T-cell (primary cell): ENCODE measurements around the gene NOD2. TPM values are rescaled to one million over a fixed set of nuclear protein-coding genes. Genes with fewer than 3 reads are reported as not detected.

Source experiments
- ATAC-seq, 4 experiments: fragments of 200-7000 bp in 3 of 4; fragments of 150-1000 bp in 1 of 4; cut with Tn5 transposase; replicated peaks in 1 of 4; 1 replicate in 3 of 4; 2 replicates in 1 of 4; pipeline ENCODE4 v1.10.0; 2021; ENCODE audit warnings: moderate library complexity in 3 of 4, mild to moderate bottlenecking in 2 of 4, moderate number of reproducible peaks in 1 of 4
- CTCF ChIA-PET, 2 donors: fragments of 300-600 bp; sonication (Branson Sonifier 250); formaldehyde crosslinking; loops; one replicate each; lab custom pipeline; 2022; ENCODE audit warnings: antibody characterized with exemption in 2 of 2; lab: Charles Lee
- POLR2A ChIA-PET, 2 donors: fragments of 300-600 bp; sonication (Branson Sonifier 250); formaldehyde crosslinking; loops; one replicate each; lab custom pipeline; 2022; ENCODE audit warnings: antibody characterized with exemption in 2 of 2; lab: Charles Lee
- DNase-seq, 35 experiments: peaks; one replicate each; pipeline versions ENCODE4 v3.0.0 to v3.0.0-alpha.2; 2013 to 2023
- H3K27ac ChIP-seq: one replicate; pipeline ENCODE4 v1.5.1; 2013; ENCODE audit warnings: low read length
- H3K27me3 ChIP-seq, 2 experiments: replicated peaks in 1 of 2; 1 replicate in 1 of 2; 2 replicates in 1 of 2; pipeline versions ENCODE4 v1.6.1 to v1.7.0; 2013; ENCODE audit warnings: low read length in 1 of 2, mixed read lengths in 1 of 2; ENCODE audit not compliant: control insufficient read depth in 2 of 2, insufficient read depth in 2 of 2; ENCODE audit errors: extremely low read depth in 1 of 2
- H3K36me3 ChIP-seq, 2 donors: 1 replicate in 1 of 2; 2 replicates in 1 of 2; pipeline versions ENCODE4 v1.6.1 to v1.7.0; 2013; ENCODE audit warnings: low read length in 1 of 2; ENCODE audit not compliant: control insufficient read depth in 2 of 2, insufficient read depth in 1 of 2; ENCODE audit errors: extremely low read depth in 1 of 2
- H3K4me1 ChIP-seq, 2 experiments: 1 replicate in 1 of 2; 2 replicates in 1 of 2; pipeline versions ENCODE4 v1.6.1 to v1.7.0; 2013; ENCODE audit warnings: low read length in 2 of 2, mixed read lengths in 1 of 2; ENCODE audit not compliant: insufficient read depth in 2 of 2, control insufficient read depth in 1 of 2; ENCODE audit errors: extremely low read depth in 1 of 2
- H3K4me3 ChIP-seq, 2 donors: 1 replicate in 1 of 2; 2 replicates in 1 of 2; pipeline versions ENCODE4 v1.5.1 to v1.7.0; 2013; ENCODE audit warnings: mild to moderate bottlenecking in 2 of 2, low read length in 1 of 2, moderate library complexity in 1 of 2; ENCODE audit not compliant: control insufficient read depth in 1 of 2; ENCODE audit errors: extremely low read depth in 1 of 2
- H3K9me3 ChIP-seq: 2 replicates; pipeline ENCODE4 v1.7.0; 2013
- H3K27ac Mint-ChIP-seq, 2 donors: one replicate each; pipeline ENCODE4 v1.8.0; 2020 to 2021; ENCODE audit warnings: mild to moderate bottlenecking in 2 of 2, mixed read lengths in 2 of 2
- H3K27me3 Mint-ChIP-seq, 2 donors: one replicate each; pipeline ENCODE4 v1.8.0; 2021 to 2022; ENCODE audit warnings: mixed read lengths in 2 of 2
- H3K36me3 Mint-ChIP-seq: one replicate; pipeline ENCODE4 v1.8.0; 2021; ENCODE audit warnings: mixed read lengths
- H3K4me1 Mint-ChIP-seq, 3 donors: one replicate each; pipeline ENCODE4 v1.8.0; 2020 to 2022; ENCODE audit warnings: mixed read lengths in 3 of 3, mild to moderate bottlenecking in 1 of 3
- H3K4me3 Mint-ChIP-seq, 3 donors: one replicate each; pipeline ENCODE4 v1.8.0; 2020 to 2022; ENCODE audit warnings: mild to moderate bottlenecking in 3 of 3, mixed read lengths in 3 of 3, moderate library complexity in 3 of 3
- H3K9me3 Mint-ChIP-seq, 3 donors: one replicate each; pipeline ENCODE4 v1.8.0; 2020 to 2022; ENCODE audit warnings: mixed read lengths in 3 of 3
- WGBS: methylation state at CpG from one replicate; pipeline ENCODE4 v1.1.5; 2013; ENCODE audit warnings: missing lambda C conversion rate; ENCODE audit not compliant: insufficient coverage; 5-methylcytosine and 5-hydroxymethylcytosine counted together
- total RNA-seq, 35 experiments: library from RNA in 6 of 35; stranded (reverse) in 6 of 35; fragments of 120-200 nt in 1 of 35; gene quantifications; one replicate each; pipeline versions ENCODE4 v1.2.1 to v1.2.4 and lab custom pipeline; 2013 to 2026

The NOD2 gene
- total RNA-seq, 5 donors from 2014 or later (not counting 1 experiment from before 2014, with no cell fraction given), result 2.4 to 7.6 (median 3.1) TPM

DNA sequence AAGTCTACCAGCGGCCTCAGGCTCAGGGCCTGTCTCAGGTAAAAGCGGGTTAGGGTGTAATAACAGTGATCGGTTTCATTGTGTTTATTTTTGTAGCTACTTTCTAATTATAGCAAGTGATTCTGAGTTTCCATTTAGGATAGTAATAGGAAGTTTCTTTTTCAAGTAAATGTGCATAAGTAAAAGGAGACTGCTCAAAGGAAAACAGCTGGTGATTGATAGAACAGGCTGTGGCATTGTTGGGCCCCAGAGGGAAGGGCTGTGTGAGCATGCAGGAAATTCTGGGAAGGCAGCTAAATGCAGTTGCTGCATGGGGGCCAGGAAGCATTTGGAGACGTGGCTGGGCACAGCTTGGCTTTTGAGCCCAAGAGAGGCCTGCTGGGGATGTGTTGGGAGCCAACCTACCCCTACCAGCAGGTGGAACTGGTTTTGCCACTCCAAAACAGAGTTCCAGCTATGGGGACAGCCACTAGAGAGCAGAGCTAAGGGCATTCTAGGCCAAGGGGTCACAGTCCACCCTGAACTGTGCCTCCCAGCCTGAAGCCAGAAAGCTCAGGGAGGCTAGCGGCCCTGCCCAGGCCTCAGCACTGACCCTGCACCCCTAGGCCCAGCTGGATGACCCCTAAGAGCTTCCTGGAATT, 24.9 kb upstream of the NOD2 start:
- ChIA-PET POLR2A (interaction anchor here (0.7 to 1.6 kb wide), 6 partner anchors 9 to 78 kb away, joined by 3 to 4 read pairs (median 3); partner anchors contain the start of gene SNX20 (in 1 of the 2)), CTCF (interaction anchor here (0.6 to 4.3 kb wide), 13 partner anchors 9 to 138 kb away, joined by 3 to 62 read pairs (median 4); partner anchors contain the start of genes CYLD (in 1 of the 2) and SNX20 (in 1 of the 2))
- H3K27ac ChIP-seq, result no peak overlapping the region

GRCh38 chr16:50669741-50670140, 23.7 kb upstream of the NOD2 start:
- WGBS, result 85% methylated on average over 3 of the region's 4 CpGs
- Mint-ChIP-seq H3K4me1 (peaks cover 42 to 46% (median 45%) of the 10 kb centered on the region in 3 donors), H3K4me3 (no peak overlapping the region), H3K27me3 (no peaks in the 10 kb centered on the region), H3K36me3 (peaks cover 44% of the 10 kb centered on the region), H3K27ac (peak overlapping the region; percentile 55 to 73), H3K9me3 (peaks cover 0 to 11% (median 9%) of the 10 kb centered on the region in 3 donors)
- no peak overlapping the region for H3K4me3 ChIP-seq
- no peak overlapping the region for H3K27ac ChIP-seq
- peaks cover 34 to 54% of the 10 kb centered on the region in 2 donors for H3K36me3 ChIP-seq
- peaks cover 6 to 37% of the 10 kb centered on the region in 2 experiments for H3K4me1 ChIP-seq
- POLR2A ChIA-PET, result interaction anchor here (0.5 to 1.6 kb wide), 2 partner anchors 8 to 608 kb away, joined by 4 read pairs; no protein-coding TSS in a partner anchor
- H3K9me3 ChIP-seq, result peaks cover 9% of the 10 kb centered on the region
- DNase-seq (no peak), ATAC-seq (no peak)
- CTCF ChIA-PET, result interaction anchor here in 1 of 2 donors (1.3 to 1.5 kb wide), 2 partner anchors 9 to 77 kb away, joined by 3 to 4 read pairs; no protein-coding TSS in a partner anchor
- no peaks in the 10 kb centered on the region for H3K27me3 ChIP-seq

More for the DNA sequence above, 24.9 kb upstream of the NOD2 start:
- no peak for ATAC-seq
- H3K4me1 ChIP-seq, result peaks cover 6 to 38% of the 10 kb centered on the region in 2 experiments
- no peak for DNase-seq
- no peaks in the 10 kb centered on the region for H3K27me3 ChIP-seq
- Mint-ChIP-seq H3K36me3 (peaks cover 33% of the 10 kb centered on the region), H3K4me3 (peak overlapping the region in 1 of 3 donors; percentile 72), H3K9me3 (peaks cover 0 to 8% (median 7%) of the 10 kb centered on the region in 3 donors), H3K27me3 (no peaks in the 10 kb centered on the region), H3K27ac (peak overlapping the region; percentile 95 to 98), H3K4me1 (peaks cover 43 to 50% (median 48%) of the 10 kb centered on the region in 3 donors)
- H3K36me3 ChIP-seq, result peaks cover 27 to 42% of the 10 kb centered on the region in 2 donors
- H3K9me3 ChIP-seq, result peaks cover 7% of the 10 kb centered on the region
- 87% methylated on average over 3 of the region's 5 CpGs for WGBS
- no peak overlapping the region for H3K4me3 ChIP-seq

DNA sequence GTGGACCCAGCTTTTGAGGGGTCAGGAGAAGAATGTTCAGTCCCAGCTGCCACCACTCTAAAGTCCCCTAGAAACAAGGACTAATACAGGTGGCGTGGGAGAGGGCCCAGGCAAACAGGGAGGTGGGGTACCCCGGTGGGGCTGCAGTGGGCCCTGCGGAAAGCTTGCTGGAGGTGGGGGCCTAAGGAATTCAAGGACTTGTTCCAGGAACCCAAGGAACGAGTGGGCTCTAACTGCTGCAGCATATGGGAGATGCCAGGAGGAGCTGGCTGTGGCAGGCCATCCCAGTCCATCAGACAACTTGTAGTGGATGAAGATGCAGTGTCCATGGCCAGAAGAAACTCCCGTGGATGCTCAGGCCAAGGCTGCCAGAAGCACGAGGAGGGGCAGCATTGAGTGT, 22.9 kb upstream of the NOD2 start:
- Histone ChIP-seq H3K36me3 (peaks cover 39 to 61% of the 10 kb centered on the region in 2 donors), H3K27me3 (no peaks in the 10 kb centered on the region), H3K9me3 (peaks cover 9% of the 10 kb centered on the region), H3K4me3 (no peak overlapping the region), H3K4me1 (peaks cover 6 to 30% of the 10 kb centered on the region in 2 experiments), H3K27ac (no peak overlapping the region)
- peaks cover 35 to 40% (median 40%) of the 10 kb centered on the region in 3 donors for H3K4me1 Mint-ChIP-seq
- CTCF ChIA-PET, result interaction anchor here (1.3 to 2.2 kb wide), 5 partner anchors 8 to 107 kb away, joined by 3 to 16 read pairs (median 4); no protein-coding TSS in a partner anchor
- H3K9me3 Mint-ChIP-seq, result peaks cover 0 to 11% (median 9%) of the 10 kb centered on the region in 3 donors
- no peak overlapping the region for H3K4me3 Mint-ChIP-seq
- H3K36me3 Mint-ChIP-seq, result peaks cover 52% of the 10 kb centered on the region
- POLR2A ChIA-PET, result no interaction called here
- H3K27ac Mint-ChIP-seq, result peak overlapping the region; percentile 55 to 74
- H3K27me3 Mint-ChIP-seq, result no peaks in the 10 kb centered on the region
- ATAC-seq (no peak), DNase-seq (no peak)
- whole genome bisulfite sequencing, result 83% methylated on average over 3 of the region's 6 CpGs

GRCh38 chr16:50671644-50672260, 21.7 kb upstream of the NOD2 start:
- CTCF ChIA-PET, result interaction anchor here (0.8 to 2.2 kb wide), 13 partner anchors 10 to 345 kb away, joined by 3 to 16 read pairs (median 4); partner anchors contain the start of genes SNX20 (in 2 of the 2) and CYLD (in 1 of the 2)
- Mint-ChIP-seq H3K4me3 (peak overlapping the region in 2 of 3 donors; percentile 13 to 19), H3K27ac (peak overlapping the region; percentile 77 to 79), H3K27me3 (no peaks in the 10 kb centered on the region), H3K9me3 (peaks cover 0 to 11% (median 9%) of the 10 kb centered on the region in 3 donors), H3K4me1 (peaks cover 31 to 44% (median 40%) of the 10 kb centered on the region in 3 donors), H3K36me3 (peaks cover 65% of the 10 kb centered on the region)
- no peaks in the 10 kb centered on the region for H3K27me3 ChIP-seq
- POLR2A ChIA-PET, result interaction anchor here (0.6 to 1.3 kb wide), 3 partner anchors 72 to 477 kb away, joined by 3 to 18 read pairs (median 3); no protein-coding TSS in a partner anchor
- H3K27ac ChIP-seq, result no peak overlapping the region
- ATAC-seq, result no peak
- H3K36me3 ChIP-seq, result peaks cover 48 to 74% of the 10 kb centered on the region in 2 donors
- DNase-seq, result peak in 20 of 35 experiments; percentile 32 to 75 (median 40)
- 89% methylated on average over 2 of the region's 2 CpGs for WGBS
- H3K4me1 ChIP-seq, result peaks cover 6 to 30% of the 10 kb centered on the region in 2 experiments
- H3K4me3 ChIP-seq, result peak overlapping the region in 1 of 2 donors; percentile 3
- H3K9me3 ChIP-seq, result peaks cover 9% of the 10 kb centered on the region

GRCh38 chr16:50673496-50674275, 19.7 kb upstream of the NOD2 start:
- Mint-ChIP-seq H3K9me3 (peaks cover 0 to 11% (median 9%) of the 10 kb centered on the region in 3 donors), H3K27me3 (no peaks in the 10 kb centered on the region), H3K4me3 (no peak overlapping the region), H3K27ac (peak overlapping the region in 1 of 2 donors; percentile 25), H3K36me3 (peaks cover 77% of the 10 kb centered on the region), H3K4me1 (peaks cover 33 to 45% (median 41%) of the 10 kb centered on the region in 3 donors)
- ChIA-PET CTCF (interaction anchor here in 1 of 2 donors (1.3 kb wide), 1 partner anchor 9 kb away, joined by 3 read pairs; no protein-coding TSS in a partner anchor), POLR2A (interaction anchor here in 1 of 2 donors (1.3 kb wide), 1 partner anchor 73 kb away, joined by 4 read pairs; no protein-coding TSS in a partner anchor)
- H3K27me3 ChIP-seq, result no peaks in the 10 kb centered on the region
- peak overlapping the region in 1 of 2 donors; percentile 45 for H3K4me3 ChIP-seq
- 98% methylated on average over 63 of the region's 70 CpGs for WGBS
- H3K36me3 ChIP-seq, result peaks cover 44 to 92% of the 10 kb centered on the region in 2 donors
- H3K4me1 ChIP-seq, result peaks cover 9 to 33% of the 10 kb centered on the region in 2 experiments
- peaks cover 9% of the 10 kb centered on the region for H3K9me3 ChIP-seq
- H3K27ac ChIP-seq, result no peak overlapping the region
- DNase-seq (no peak), ATAC-seq (no peak)
